ENCODE results near the gene EEPD1.

EEPD1 gene

GRCh38 chr7:36157527-36158320 lies 4.7 kb downstream of the EEPD1 start:
- no peak for DNase-seq (ENCODE audit: low spot score)

GRCh38 chr7:36158321-36158605 lies 5.2 kb downstream of the EEPD1 start:
- DNase-seq (ENCODE audit: low spot score): no peak

GRCh38 chr7:36159618-36160017 lies 6.6 kb downstream of the EEPD1 start:
- no peak for DNase-seq (ENCODE audit: low spot score)

DNA sequence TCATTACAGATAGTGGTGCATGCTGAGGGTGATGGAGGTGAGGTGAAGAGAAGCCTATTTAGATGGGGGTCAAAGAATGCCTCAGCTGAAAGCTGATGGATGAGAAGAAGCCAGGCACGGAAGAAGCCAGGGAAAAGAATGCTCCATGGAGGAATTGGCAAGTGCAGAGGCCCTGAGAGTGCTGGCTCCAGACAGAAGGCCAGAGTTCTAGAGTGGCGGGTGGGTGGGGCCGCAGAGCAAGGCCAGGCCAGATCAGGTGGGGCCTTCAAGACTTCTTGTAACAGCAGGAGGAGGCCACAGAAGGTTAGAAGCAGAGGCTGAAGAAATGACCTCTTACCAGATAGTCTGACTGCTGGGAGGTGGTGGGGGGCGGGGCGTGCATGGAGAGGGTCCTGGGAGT lies 7.3 kb downstream of the EEPD1 start:
- no peak for DNase-seq (ENCODE audit: low spot score)

DNA sequence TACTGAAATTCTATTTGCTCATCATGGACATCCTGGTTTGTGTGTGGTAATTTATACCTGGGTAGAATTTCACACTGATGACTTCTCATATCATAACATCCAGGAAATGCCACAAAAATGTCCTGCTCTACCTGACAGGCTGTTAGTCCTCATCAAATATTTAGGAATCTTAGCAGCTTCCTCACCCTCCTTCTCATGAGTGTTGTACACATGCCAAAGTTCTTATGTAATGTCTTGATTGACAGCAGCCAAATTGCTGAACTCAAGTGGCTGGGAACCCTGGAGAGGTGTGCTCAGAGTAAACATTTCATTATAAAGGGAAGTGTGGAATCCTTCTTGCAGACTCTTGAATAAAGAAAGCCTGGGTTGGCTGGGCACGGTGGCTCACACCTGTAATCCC lies 8.9 kb downstream of the EEPD1 start:
- DNase-seq (ENCODE audit: low spot score): no peak

DNA sequence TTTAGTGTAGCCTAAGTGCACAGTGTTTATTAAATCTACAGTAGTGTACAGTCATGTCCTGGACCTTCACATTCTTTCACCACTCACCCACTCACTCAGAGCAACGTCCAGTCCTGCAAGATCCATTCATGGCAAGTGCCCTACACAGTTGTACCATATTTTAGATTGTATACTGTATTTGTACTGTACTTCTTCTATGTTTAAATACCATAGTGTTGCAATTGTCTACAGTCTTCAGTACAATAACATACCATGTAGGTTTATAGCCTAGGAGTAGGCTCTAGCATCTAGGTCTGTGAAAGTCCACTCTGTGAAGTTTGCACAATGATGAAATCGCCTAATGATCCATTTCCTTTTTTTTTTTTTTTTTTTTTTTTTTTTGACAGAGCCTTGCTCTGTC lies 12.0 kb downstream of the EEPD1 start:
- peak; percentile 24 for DNase-seq (ENCODE audit: low spot score)

DNA sequence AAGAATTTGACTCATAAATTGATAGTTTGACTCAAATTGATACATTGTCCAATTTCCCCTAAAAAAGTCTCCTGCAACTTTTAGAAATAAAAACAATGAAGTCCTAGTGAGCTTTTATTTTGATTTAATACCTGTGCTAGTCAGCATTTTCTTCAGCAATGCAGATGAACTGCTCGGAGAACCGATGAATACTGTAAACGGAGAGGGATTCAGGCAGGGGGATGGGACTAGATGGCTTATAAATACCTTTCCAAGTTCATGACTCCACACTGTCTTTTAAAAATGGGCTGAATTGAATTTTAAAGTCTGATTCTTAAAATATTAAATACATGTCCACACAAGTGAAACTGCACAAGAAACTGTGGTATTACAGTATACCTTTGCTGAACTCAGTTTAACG lies 12.7 kb downstream of the EEPD1 start:
- no peak for DNase-seq (ENCODE audit: low spot score)

- DNase-seq (ENCODE audit: low spot score): no peak
Measured at GRCh38 chr7:36167403-36168050, 14.5 kb downstream of the EEPD1 start.

GRCh38 chr7:36171503-36171902 lies 18.4 kb downstream of the EEPD1 start:
- no peak for DNase-seq (ENCODE audit: low spot score)

DNA sequence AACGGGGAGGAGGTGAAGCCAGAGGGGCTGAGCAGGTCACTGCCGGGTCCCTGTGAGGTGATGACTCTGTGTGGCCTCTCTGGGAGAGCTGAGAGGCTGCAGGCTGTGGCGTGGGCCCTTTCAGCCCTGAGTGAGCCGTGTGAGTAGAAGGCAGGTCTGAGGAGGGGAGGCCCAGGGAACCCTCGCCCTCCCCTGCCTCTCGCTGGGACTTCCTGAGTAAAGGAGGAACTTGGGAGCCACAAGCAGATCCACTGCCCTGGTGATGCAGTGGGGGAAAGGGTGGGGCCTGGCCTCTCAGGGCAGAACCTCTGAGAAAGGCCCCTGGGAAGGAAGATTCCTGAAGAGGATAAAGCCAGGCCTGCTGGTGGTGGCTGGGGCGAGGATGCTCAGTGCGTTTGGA lies 22.8 kb downstream of the EEPD1 start:
- no peak for DNase-seq (ENCODE audit: low spot score)

- no peak for DNase-seq (ENCODE audit: low spot score)
Measured at GRCh38 chr7:36176697-36177096, 23.6 kb downstream of the EEPD1 start.

GRCh38 chr7:36180121-36180520 lies 27.1 kb downstream of the EEPD1 start:
- no peak for DNase-seq (ENCODE audit: low spot score)

GRCh38 chr7:36181668-36182067 lies 28.6 kb downstream of the EEPD1 start:
- DNase-seq (ENCODE audit: low spot score): no peak

DNA sequence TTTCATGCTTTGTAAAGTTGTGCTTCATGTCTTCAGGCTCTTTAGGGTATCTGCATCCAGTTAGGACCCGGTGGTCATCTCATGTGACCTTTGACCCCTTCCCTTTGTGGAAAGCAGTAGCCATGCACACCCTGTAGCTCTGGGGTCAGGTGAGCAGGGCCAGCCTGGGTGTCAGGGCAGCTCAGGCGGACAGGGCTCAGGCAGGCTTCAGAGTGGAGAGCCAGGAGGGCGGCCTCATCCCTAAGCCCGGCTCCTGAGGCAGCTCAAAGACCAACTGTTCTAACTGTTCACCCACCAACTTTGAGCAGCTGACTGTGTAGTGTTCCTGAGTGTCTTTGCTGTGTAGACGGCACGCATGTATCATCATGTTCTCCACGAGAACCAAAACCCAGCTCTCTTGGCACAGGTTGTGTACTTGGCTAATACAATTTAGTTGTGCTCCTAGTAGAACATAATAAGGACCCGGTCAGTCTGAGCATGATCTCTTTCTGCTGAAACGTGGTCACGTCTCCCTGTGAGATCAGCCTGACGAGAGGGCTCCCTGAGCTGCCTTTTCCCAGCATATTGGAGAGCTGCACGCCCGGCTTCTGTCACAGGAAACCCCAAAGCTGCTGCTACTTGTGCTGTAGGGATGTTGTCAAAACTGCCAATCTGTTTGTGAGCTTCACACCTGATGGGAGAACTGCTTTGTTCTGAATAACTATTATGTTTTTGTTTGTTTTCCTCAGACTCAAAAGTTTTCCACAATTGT lies 30.0 kb downstream of the EEPD1 start:
- no peak for DNase-seq (ENCODE audit: low spot score)

GRCh38 chr7:36185092-36185491 lies 32.0 kb downstream of the EEPD1 start:
- no peak for DNase-seq (ENCODE audit: low spot score)

- DNase-seq (ENCODE audit: low spot score): no peak
Measured at GRCh38 chr7:36185756-36186155, 32.7 kb downstream of the EEPD1 start.

DNA sequence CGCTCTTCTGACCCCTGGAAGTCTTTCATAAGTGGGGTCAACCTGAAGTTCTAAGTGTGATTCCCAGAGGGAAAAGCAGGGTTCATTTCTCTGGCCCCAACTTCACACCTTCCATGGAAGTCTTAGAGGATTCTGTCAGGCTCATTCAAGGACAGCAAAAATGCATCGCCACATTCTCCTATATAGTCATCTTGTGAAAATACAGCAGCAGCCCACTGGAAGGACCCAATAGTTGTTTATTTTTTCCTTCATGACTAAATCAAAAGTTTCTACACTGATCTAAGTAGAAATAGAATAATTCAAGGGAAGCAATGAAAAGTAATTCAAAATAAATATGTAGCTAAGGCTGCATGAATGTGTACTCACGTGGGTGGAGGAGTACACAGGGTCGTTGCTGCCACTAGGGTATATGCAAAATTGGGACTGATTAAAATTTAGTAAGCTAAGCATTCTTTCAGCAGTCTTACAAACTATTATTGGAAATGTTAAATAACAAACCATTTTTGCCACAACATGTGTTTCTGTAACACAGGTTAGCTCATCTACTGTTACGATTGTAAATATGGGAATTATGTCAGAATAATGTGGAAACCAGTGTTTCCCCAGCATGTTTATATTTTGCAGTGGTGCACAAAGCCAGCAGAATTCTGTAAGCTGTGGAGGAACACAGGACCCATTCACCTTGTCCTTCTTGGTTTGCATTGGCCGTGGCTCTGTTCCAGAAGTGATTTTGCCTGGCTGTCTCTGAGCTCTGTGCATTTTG lies 33.5 kb downstream of the EEPD1 start:
- no peak for DNase-seq (ENCODE audit: low spot score)

- no peak for DNase-seq (ENCODE audit: low spot score)
Measured at GRCh38 chr7:36188266-36188665, 35.2 kb downstream of the EEPD1 start.

DNA sequence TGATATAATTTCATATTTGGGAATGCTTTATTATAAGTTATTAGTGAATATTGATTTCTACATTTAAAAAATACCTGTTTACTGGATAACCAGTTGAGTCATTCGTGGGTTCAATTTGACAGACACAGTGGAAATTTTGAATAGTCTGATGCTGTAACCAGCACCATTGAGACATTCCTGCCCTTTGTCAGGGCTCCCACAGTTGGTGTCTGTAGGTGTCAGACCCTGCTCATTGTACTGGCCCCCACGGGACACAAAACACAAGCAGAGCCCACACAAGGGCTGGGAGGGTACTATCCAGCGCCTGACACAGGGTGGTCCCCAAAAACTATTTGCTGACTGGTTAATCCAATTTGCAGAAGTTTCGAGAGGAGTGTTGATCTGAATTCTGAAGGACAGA lies 35.9 kb downstream of the EEPD1 start:
- no peak for DNase-seq (ENCODE audit: low spot score)

GRCh38 chr7:36190447-36191291 lies 37.6 kb downstream of the EEPD1 start:
- no peak for DNase-seq (ENCODE audit: low spot score)

- no peak for DNase-seq (ENCODE audit: low spot score)
Measured at GRCh38 chr7:36191292-36191920, 38.4 kb downstream of the EEPD1 start.

Measured in GM03348 (cell line).